ENCODE measurements around the gene KNOP1. TPM values are rescaled to one million over a fixed set of nuclear protein-coding genes. Genes with fewer than 3 reads are reported as not detected.

The KNOP1 gene
- total and polyA plus RNA-seq, 2 of the 4 experiments (the other 2 are of a cell fraction): 7.0 to 8.4 TPM

DNA sequence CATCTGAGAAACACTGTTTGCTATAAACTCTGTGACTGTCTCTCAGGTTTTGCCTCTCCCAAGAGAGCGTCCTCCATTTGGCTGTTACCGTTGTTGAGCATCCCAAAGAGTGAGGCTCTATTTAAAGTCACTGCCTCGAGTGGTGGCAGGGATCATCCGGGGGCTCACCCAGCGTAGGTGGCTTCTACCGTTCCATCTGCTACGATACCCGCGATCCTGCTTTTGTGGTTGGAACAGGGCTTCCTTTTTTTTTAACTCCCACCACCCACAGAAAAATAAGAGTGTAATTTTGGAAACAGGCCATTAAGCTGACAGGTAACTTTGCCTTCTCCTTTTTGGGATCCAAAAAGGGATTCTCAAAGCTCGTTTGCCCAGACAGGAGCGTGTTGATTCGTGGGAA, 36.4 kb downstream of the KNOP1 start:
- TF ChIP-seq SMC3 (IDR thresholded peaks at IDR 0.05; ENCODE audit: low read depth, low read length) (no peak), MXI1 (IDR thresholded peaks at IDR 0.05; ENCODE audit: borderline replicate concordance, low read depth, low read length) (no peak), BHLHE40 (IDR thresholded peaks at IDR 0.05; ENCODE audit: low read depth, low read length) (no peak), RAD21 (IDR thresholded peaks at IDR 0.05; ENCODE audit: low read length) (no peak), RCOR1 (IDR thresholded peaks at IDR 0.05; ENCODE audit: insufficient replicate concordance, low read length) (no peak), NFE2L2 (IDR thresholded peaks at IDR 0.05; ENCODE audit: low read depth, low read length) (no peak), FOS (IDR thresholded peaks at IDR 0.05; ENCODE audit: low read depth, low read length) (no peak), RFX5 (IDR thresholded peaks at IDR 0.05; ENCODE audit: low read depth, low read length) (no peak), MAZ (IDR thresholded peaks at IDR 0.05; ENCODE audit: borderline replicate concordance, low read depth, low read length) (no peak), CEBPB (IDR thresholded peaks at IDR 0.05; ENCODE audit: low read depth, low read length) (no peak), CHD1 (IDR thresholded peaks at IDR 0.05; ENCODE audit: low read depth, low read length) (no peak), MAFK (IDR thresholded peaks at IDR 0.05; ENCODE audit: low read depth, low read length) (no peak), POLR2A (IDR thresholded peaks at IDR 0.05; ENCODE audit: low read depth, low read length) (no peak)
- TF ChIP-seq, protein P1, sequence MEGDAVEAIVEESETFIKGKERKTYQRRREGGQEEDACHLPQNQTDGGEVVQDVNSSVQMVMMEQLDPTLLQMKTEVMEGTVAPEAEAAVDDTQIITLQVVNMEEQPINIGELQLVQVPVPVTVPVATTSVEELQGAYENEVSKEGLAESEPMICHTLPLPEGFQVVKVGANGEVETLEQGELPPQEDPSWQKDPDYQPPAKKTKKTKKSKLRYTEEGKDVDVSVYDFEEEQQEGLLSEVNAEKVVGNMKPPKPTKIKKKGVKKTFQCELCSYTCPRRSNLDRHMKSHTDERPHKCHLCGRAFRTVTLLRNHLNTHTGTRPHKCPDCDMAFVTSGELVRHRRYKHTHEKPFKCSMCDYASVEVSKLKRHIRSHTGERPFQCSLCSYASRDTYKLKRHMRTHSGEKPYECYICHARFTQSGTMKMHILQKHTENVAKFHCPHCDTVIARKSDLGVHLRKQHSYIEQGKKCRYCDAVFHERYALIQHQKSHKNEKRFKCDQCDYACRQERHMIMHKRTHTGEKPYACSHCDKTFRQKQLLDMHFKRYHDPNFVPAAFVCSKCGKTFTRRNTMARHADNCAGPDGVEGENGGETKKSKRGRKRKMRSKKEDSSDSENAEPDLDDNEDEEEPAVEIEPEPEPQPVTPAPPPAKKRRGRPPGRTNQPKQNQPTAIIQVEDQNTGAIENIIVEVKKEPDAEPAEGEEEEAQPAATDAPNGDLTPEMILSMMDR (conservative IDR thresholded peaks at IDR 0.05; ENCODE audit: low read depth, low read length): no peak
- TF ChIP-seq, protein P2, sequence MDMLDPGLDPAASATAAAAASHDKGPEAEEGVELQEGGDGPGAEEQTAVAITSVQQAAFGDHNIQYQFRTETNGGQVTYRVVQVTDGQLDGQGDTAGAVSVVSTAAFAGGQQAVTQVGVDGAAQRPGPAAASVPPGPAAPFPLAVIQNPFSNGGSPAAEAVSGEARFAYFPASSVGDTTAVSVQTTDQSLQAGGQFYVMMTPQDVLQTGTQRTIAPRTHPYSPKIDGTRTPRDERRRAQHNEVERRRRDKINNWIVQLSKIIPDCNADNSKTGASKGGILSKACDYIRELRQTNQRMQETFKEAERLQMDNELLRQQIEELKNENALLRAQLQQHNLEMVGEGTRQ (IDR thresholded peaks at IDR 0.05; ENCODE audit: low read depth, low read length): no peak
- TF ChIP-seq, protein P3, sequence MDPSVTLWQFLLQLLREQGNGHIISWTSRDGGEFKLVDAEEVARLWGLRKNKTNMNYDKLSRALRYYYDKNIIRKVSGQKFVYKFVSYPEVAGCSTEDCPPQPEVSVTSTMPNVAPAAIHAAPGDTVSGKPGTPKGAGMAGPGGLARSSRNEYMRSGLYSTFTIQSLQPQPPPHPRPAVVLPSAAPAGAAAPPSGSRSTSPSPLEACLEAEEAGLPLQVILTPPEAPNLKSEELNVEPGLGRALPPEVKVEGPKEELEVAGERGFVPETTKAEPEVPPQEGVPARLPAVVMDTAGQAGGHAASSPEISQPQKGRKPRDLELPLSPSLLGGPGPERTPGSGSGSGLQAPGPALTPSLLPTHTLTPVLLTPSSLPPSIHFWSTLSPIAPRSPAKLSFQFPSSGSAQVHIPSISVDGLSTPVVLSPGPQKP (IDR thresholded peaks at IDR 0.05; ENCODE audit: borderline replicate concordance, low read depth, low read length): no peak
- no peak overlapping the region for H4K91ac ChIP-seq (ENCODE audit: insufficient read depth, low read depth, low read length)
- no peak overlapping the region for H2BK15ac ChIP-seq (ENCODE audit: low read depth, low read length)
- no peak overlapping the region for H2AK5ac ChIP-seq (ENCODE audit: low read depth, low read length)
- H2BK5ac ChIP-seq (ENCODE audit: low read depth, low read length, poor library complexity, severe bottlenecking): no peak overlapping the region
- H3K14ac ChIP-seq (replicated peaks; ENCODE audit: low read depth, low read length): no peak overlapping the region
- intact Hi-C loops (cut with micrococcal nuclease) (no loop called here), in situ Hi-C loops (cut with MboI; ENCODE audit: low sequenced_read_pairs) (no loop called here), dilution Hi-C loops (cut with HindIII; ENCODE audit: low sequenced_read_pairs, unreplicated experiment) (no loop called here)
- no peak overlapping the region for H3K23ac ChIP-seq (ENCODE audit: low read depth, low read length)
- no TSS peak for BruUV-seq (replicated peaks)
- H4K8ac ChIP-seq (ENCODE audit: low read depth in 2 of 2, low read length in 2 of 2): no peak overlapping the region
- 81% methylated on average over 2 of the region's 12 CpGs; no CpG with 5 or more reads in 1 of the 2 experiments for WGBS, 2 experiments (ENCODE audit: extremely low coverage in 2 of 2, insufficient read length in 1 of 2)
- H3K4me1 ChIP-seq (ENCODE audit: control insufficient read depth, insufficient read depth, low read length): no peaks in the 10 kb centered on the region
- H3K4me3 ChIP-seq (ENCODE audit: insufficient read depth, low read depth, low read length): no peak overlapping the region
- peaks cover 35% of the 10 kb centered on the region for H3K36me3 ChIP-seq (ENCODE audit: control insufficient read depth, insufficient read depth, low read length)
- no peaks in the 10 kb centered on the region for H4K20me1 ChIP-seq (ENCODE audit: insufficient read depth, low read length)
- no peak overlapping the region for H2BK120ac ChIP-seq (ENCODE audit: low read depth, low read length)
- DNase-seq (no peak), ATAC-seq (ENCODE audit: low read depth) (no peak)
- ChIA-PET POLR2A (ENCODE audit: unreplicated experiment) (no interaction called here), CTCF (interaction anchor here (1.0 to 1.5 kb wide), 2 partner anchors 9 to 17 kb away, joined by 3 read pairs; no protein-coding TSS in a partner anchor)
- no peak overlapping the region for H3K4ac ChIP-seq (ENCODE audit: low read depth, low read length)
- H4K5ac ChIP-seq (ENCODE audit: low read depth, low read length): no peak overlapping the region
- H2AK9ac ChIP-seq (replicated peaks; ENCODE audit: low read depth, low read length, poor library complexity): no peak overlapping the region
- H3K27me3 ChIP-seq (ENCODE audit: control insufficient read depth, insufficient read depth, low read length): no peaks in the 10 kb centered on the region
- H3K79me1 ChIP-seq (ENCODE audit: low read depth in 1 of 2, low read length in 2 of 2): peaks cover 0 to 3% of the 10 kb centered on the region in 2 experiments; a peak in 2 of 4 replicates
- H3K9me1 ChIP-seq (ENCODE audit: insufficient read depth, low read length): no peaks in the 10 kb centered on the region; the same call in 1 of the 2 replicates
- no peak overlapping the region for H3K9ac ChIP-seq (ENCODE audit: low read depth, low read length)
- H2BK20ac ChIP-seq (ENCODE audit: low read depth, low read length): no peak overlapping the region
- no peak overlapping the region for H3K4me2 ChIP-seq (ENCODE audit: low read depth, low read length)
- peaks cover 2% of the 10 kb centered on the region for H3K9me3 ChIP-seq (ENCODE audit: control insufficient read depth, insufficient read depth, low read length)
- no peak overlapping the region for H2AFZ ChIP-seq (replicated peaks; ENCODE audit: low read length, poor library complexity)
- H3K18ac ChIP-seq (ENCODE audit: low read depth, low read length): no peak overlapping the region
- H3K56ac ChIP-seq (ENCODE audit: extremely low read depth, insufficient read depth, low read length): no peak overlapping the region
- no peak overlapping the region for H3K27ac ChIP-seq (ENCODE audit: insufficient read depth, low read length)
